Smooth muscle cell (in vitro differentiated cells): ENCODE data around the gene SUGP2. TPM values are rescaled to one million over a fixed set of nuclear protein-coding genes. Genes with fewer than 3 reads are reported as not detected.

Source experiments
- DNase-seq: peaks from one replicate; lab custom pipeline; 2025; ENCODE audit not compliant: unreplicated experiment; lab: John Stamatoyannopoulos, UW
- H2AFZ ChIP-seq: fragments of 200-600 bp; sonication (generic); 2 replicates; pipeline ENCODE4 v1.6.0; 2016; ENCODE audit warnings: antibody characterized with exemption, low read depth, mild to moderate bottlenecking
- H3F3A ChIP-seq: fragments of 200-600 bp; sonication (generic); 2 replicates; pipeline ENCODE4 v1.6.0; 2017; ENCODE audit warnings: antibody characterized with exemption, low read depth
- H3K27ac ChIP-seq: fragments of 200-600 bp; sonication (generic); 2 replicates; pipeline ENCODE4 v1.5.1; 2016; ENCODE audit warnings: low read depth, mild to moderate bottlenecking
- H3K27me3 ChIP-seq: fragments of 200-600 bp; sonication (generic); 2 replicates; pipeline ENCODE4 v1.6.1; 2016; ENCODE audit warnings: low read depth, mild to moderate bottlenecking
- H3K36me3 ChIP-seq: fragments of 200-600 bp; sonication (generic); 2 replicates; pipeline ENCODE4 v1.5.1; 2016; ENCODE audit warnings: low read depth
- H3K4me1 ChIP-seq: fragments of 200-600 bp; sonication (generic); 2 replicates; pipeline ENCODE4 v1.5.1; 2016; ENCODE audit warnings: low read depth
- H3K4me2 ChIP-seq: fragments of 200-600 bp; sonication (generic); 2 replicates; pipeline ENCODE4 v1.6.0; 2016; ENCODE audit warnings: mild to moderate bottlenecking
- H3K4me3 ChIP-seq: fragments of 200-600 bp; sonication (generic); 2 replicates; pipeline ENCODE4 v1.5.1; 2016; ENCODE audit warnings: mild to moderate bottlenecking
- H3K79me2 ChIP-seq: fragments of 200-600 bp; sonication (generic); 2 replicates; pipeline ENCODE4 v1.6.0; 2016; ENCODE audit warnings: low read depth, mild to moderate bottlenecking
- H3K9ac ChIP-seq: fragments of 200-600 bp; sonication (generic); 2 replicates; pipeline ENCODE4 v1.6.0; 2016; ENCODE audit warnings: low read depth
- H3K9me3 ChIP-seq: fragments of 200-600 bp; sonication (generic); replicated peaks from 2 replicates; pipeline ENCODE4 v1.5.1; 2016; ENCODE audit warnings: low read depth
- H4K20me1 ChIP-seq: fragments of 200-600 bp; sonication (generic); 2 replicates; pipeline ENCODE4 v1.6.0; 2016; ENCODE audit warnings: low read depth
- WGBS: methylation state at CpG from one replicate; pipeline ENCODE4 v1.1.7; 2016; ENCODE audit warnings: low lambda C conversion rate; 5-methylcytosine and 5-hydroxymethylcytosine counted together
- polyA plus RNA-seq: library from polyadenylated mRNA; unstranded; fragments of >200 nt; fragmentation: Nextera tagmentation; extraction: Ambion mirVana; gene quantifications from 2 replicates; pipeline ENCODE4 v1.2.1, GENCODE V29; 2016
- total RNA-seq: library from RNA; depleted of rRNA; stranded (reverse); fragments of >200 nt; gene quantifications from 2 replicates; pipeline ENCODE4 v1.2.3, GENCODE V29; 2014
- TF ChIP-seq, protein P1 (sequence below): fragments of 200-600 bp; sonication (generic); IDR thresholded peaks from 2 replicates; pipeline ENCODE4 v1.5.1; 2017; ENCODE audit warnings: borderline replicate concordance, mild to moderate bottlenecking, antibody characterized with exemption; ENCODE audit not compliant: insufficient read depth, poor library complexity, severe bottlenecking

SUGP2 gene
- total and polyA plus RNA-seq, 2 experiments from 2014 or later = 42.2 to 47.6 TPM

GRCh38 chr19:19074196-19074882 lies 41.0 kb upstream of the SUGP2 start:
- Histone ChIP-seq H3K36me3 (no peaks in the 10 kb centered on the region), H3K4me3 (no peak overlapping the region)
- TF ChIP-seq, protein P1, sequence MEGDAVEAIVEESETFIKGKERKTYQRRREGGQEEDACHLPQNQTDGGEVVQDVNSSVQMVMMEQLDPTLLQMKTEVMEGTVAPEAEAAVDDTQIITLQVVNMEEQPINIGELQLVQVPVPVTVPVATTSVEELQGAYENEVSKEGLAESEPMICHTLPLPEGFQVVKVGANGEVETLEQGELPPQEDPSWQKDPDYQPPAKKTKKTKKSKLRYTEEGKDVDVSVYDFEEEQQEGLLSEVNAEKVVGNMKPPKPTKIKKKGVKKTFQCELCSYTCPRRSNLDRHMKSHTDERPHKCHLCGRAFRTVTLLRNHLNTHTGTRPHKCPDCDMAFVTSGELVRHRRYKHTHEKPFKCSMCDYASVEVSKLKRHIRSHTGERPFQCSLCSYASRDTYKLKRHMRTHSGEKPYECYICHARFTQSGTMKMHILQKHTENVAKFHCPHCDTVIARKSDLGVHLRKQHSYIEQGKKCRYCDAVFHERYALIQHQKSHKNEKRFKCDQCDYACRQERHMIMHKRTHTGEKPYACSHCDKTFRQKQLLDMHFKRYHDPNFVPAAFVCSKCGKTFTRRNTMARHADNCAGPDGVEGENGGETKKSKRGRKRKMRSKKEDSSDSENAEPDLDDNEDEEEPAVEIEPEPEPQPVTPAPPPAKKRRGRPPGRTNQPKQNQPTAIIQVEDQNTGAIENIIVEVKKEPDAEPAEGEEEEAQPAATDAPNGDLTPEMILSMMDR = no peak

DNA sequence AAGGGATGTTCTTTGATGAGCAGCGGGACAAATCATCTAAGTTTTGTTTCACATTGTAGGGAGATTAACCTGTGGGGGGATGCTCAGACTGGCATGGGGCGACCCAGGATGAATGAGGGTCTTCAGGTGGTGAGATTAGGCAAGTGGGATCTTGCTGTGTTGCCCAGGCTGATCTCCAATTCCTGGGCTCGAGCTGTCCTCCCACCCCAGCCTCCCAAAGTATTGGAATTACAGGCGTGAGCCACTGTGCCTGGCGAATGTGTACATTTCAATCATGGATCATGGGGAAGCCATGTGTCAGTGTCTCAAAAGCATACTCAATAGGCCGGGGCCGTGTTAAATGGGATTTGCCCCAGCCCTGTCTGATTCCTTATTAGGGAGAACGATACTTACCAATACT lies 38.6 kb upstream of the SUGP2 start:
- 95% methylated on average over 8 of the region's 8 CpGs for WGBS

More at GRCh38 chr19:19074196-19074882, 41.0 kb upstream of the SUGP2 start:
- H3K4me2 ChIP-seq = no peak overlapping the region
- no peak overlapping the region for H2AFZ ChIP-seq
- no peaks in the 10 kb centered on the region for H3K4me1 ChIP-seq
- H3K9me3 ChIP-seq = no peaks in the 10 kb centered on the region
- no peak overlapping the region for H3K9ac ChIP-seq
- no peak for DNase-seq
- no peak overlapping the region for H3K27ac ChIP-seq
- no peaks in the 10 kb centered on the region for H3F3A ChIP-seq
- 62% methylated on average over 13 of the region's 13 CpGs for WGBS
- no peaks in the 10 kb centered on the region for H3K27me3 ChIP-seq
- no peaks in the 10 kb centered on the region for H3K79me2 ChIP-seq
- H4K20me1 ChIP-seq = peaks cover 41% of the 10 kb centered on the region

DNA sequence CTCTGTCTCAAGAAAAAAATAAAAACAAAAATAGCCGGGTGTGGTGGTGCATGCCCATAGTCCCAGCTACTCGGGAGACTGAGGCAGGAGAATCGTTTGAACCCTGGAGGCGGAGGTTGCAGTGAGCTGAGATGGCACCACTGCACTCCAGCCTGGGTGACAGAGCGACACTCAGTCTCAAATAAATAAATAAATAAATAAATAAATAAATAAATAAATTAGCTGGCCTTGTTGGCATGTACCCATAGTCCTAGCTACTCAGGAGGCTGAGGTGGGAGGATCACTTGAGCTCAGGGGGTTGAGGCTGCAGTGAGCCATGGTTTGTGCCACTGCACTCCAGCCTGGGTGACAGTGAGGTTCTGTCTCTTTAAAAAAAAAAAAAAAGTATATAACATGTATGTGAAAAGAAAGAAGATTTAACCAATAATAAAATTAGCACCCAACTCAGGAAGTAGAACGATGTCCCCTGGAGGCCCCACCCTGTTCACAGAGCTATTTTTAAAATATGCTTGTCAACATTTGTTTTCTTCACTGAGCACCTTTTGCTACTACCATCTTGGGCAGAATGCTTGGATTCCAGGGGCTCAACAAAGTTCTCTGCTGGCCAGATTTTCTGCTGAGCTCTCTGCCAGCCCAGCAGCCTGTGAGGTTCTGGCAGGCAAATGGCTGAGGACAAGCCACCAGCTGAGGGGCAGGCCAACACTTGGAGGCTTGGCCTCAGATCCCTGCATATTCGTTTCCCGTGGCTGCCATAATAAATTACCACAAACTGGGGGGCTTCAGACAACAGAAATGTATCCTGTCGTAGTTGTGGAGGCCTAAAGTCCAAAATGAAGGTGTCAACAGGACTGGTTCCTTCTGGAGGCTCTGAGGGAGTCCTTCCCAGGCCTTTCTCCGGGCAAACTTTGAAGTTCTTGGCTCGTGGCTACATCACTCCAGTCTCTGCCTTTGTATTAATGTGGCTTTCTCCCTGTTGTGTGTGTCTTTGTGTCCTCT lies 35.6 kb upstream of the SUGP2 start:
- H3K79me2 ChIP-seq = no peaks in the 10 kb centered on the region
- H3K4me2 ChIP-seq = no peak overlapping the region
- no peak overlapping the region for H3K27ac ChIP-seq
- H4K20me1 ChIP-seq = peaks cover 27% of the 10 kb centered on the region
- DNase-seq = no peak
- 89% methylated on average over 11 of the region's 11 CpGs for WGBS
- H3K4me1 ChIP-seq = peaks cover 6% of the 10 kb centered on the region
- no peak overlapping the region for H3K4me3 ChIP-seq
- H3K9ac ChIP-seq = no peak overlapping the region
- TF ChIP-seq, protein P1 = no peak
- H3K9me3 ChIP-seq = no peaks in the 10 kb centered on the region
- H3K36me3 ChIP-seq = no peaks in the 10 kb centered on the region
- no peaks in the 10 kb centered on the region for H3K27me3 ChIP-seq
- no peak overlapping the region for H2AFZ ChIP-seq
- no peaks in the 10 kb centered on the region for H3F3A ChIP-seq

More for the DNA sequence above, 38.6 kb upstream of the SUGP2 start:
- DNase-seq = no peak
- H3K36me3 ChIP-seq = no peaks in the 10 kb centered on the region
- no peak overlapping the region for H3K4me3 ChIP-seq
- H3K27me3 ChIP-seq = no peaks in the 10 kb centered on the region
- no peak overlapping the region for H3K9ac ChIP-seq
- peaks cover 33% of the 10 kb centered on the region for H4K20me1 ChIP-seq
- no peaks in the 10 kb centered on the region for H3F3A ChIP-seq
- H3K9me3 ChIP-seq = no peaks in the 10 kb centered on the region
- TF ChIP-seq, protein P1 = no peak
- no peak overlapping the region for H3K4me2 ChIP-seq
- H3K4me1 ChIP-seq = no peaks in the 10 kb centered on the region
- no peaks in the 10 kb centered on the region for H3K79me2 ChIP-seq
- H2AFZ ChIP-seq = no peak overlapping the region
- H3K27ac ChIP-seq = no peak overlapping the region
